Measurements from ENCODE around the gene COL25A1. TPM values are rescaled to one million over a fixed set of nuclear protein-coding genes. Genes with fewer than 3 reads are reported as not detected.

The COL25A1 gene
- total RNA-seq, 1 experiment from 2014 or later = 4.2 TPM

- Histone ChIP-seq H3K18ac (ENCODE audit: insufficient read length, low read depth, low read length) (no peak overlapping the region), H3K9ac (ENCODE audit: extremely low read depth, insufficient read length, low read length) (no peak overlapping the region), H2BK12ac (ENCODE audit: insufficient read length, low read depth, low read length) (no peak overlapping the region), H3K23me2 (ENCODE audit: insufficient read length, low read depth, low read length, poor library complexity, severe bottlenecking) (no peaks in the 10 kb centered on the region), H3K27me3 (ENCODE audit: insufficient read depth, low read length) (no peaks in the 10 kb centered on the region), H3K9me3 (ENCODE audit: control insufficient read depth, low read depth, low read length) (no peaks in the 10 kb centered on the region), H2AFZ (ENCODE audit: low read length) (no peak overlapping the region), H3K23ac (ENCODE audit: insufficient read length, low read depth, low read length) (no peak overlapping the region), H2BK20ac (ENCODE audit: low read depth, low read length, poor library complexity, severe bottlenecking) (no peak overlapping the region), H3K14ac (ENCODE audit: insufficient read depth, low read length) (no peak overlapping the region), H3K4me1 (ENCODE audit: insufficient read depth, low read length) (peaks cover 3% of the 10 kb centered on the region; the same call in 1 of the 2 replicates), H4K8ac (replicated peaks; ENCODE audit: insufficient read length, low read depth, low read length) (no peak overlapping the region), H2BK120ac (ENCODE audit: low read depth, low read length, poor library complexity, severe bottlenecking) (no peak overlapping the region), H3K4ac (ENCODE audit: low read depth, low read length) (no peak overlapping the region), H3K4me2 (ENCODE audit: insufficient read depth, insufficient read length, low read length) (no peak overlapping the region), H2AK5ac (ENCODE audit: insufficient read length, low read length) (no peak overlapping the region), H2BK5ac (ENCODE audit: insufficient read length, low read length) (no peak overlapping the region), H4K5ac (ENCODE audit: insufficient read length, low read depth, low read length) (no peak overlapping the region), H3K79me1 (ENCODE audit: insufficient read depth, low read depth, low read length, poor library complexity, severe bottlenecking) (no peaks in the 10 kb centered on the region), H3K56ac (ENCODE audit: insufficient read length, low read depth, low read length) (no peak overlapping the region), H4K91ac (ENCODE audit: insufficient read length, low read depth, low read length) (no peak overlapping the region), H2BK15ac (ENCODE audit: low read depth, low read length) (no peak overlapping the region), H3T11ph (ENCODE audit: low read length) (no peak overlapping the region), H4K20me1 (ENCODE audit: control insufficient read depth, insufficient read depth, insufficient read length) (no peaks in the 10 kb centered on the region), H3K27ac (ENCODE audit: insufficient read length, low read depth, low read length) (no peak overlapping the region), H3K79me2 (ENCODE audit: insufficient read depth, low read length) (no peaks in the 10 kb centered on the region)
- H3K4me3 Mint-ChIP-seq = no peak overlapping the region
- H3K4me1 Mint-ChIP-seq = peaks cover 12% of the 10 kb centered on the region in 2 experiments
- no peaks in the 10 kb centered on the region for H3K27me3 Mint-ChIP-seq (ENCODE audit: low read depth)
- WGBS (ENCODE audit: extremely low coverage, insufficient read length, low lambda C conversion rate) = no CpG with 5 or more reads among the region's 1 CpG
- TF ChIP-seq CTCF (conservative IDR thresholded peaks at IDR 0.05) = no peak
- 0 out of 7 replicates have a peak, but pooled peaks cover 0 to 2% (median 0%) of the 10 kb centered on the region in 3 experiments for H3K36me3 Mint-ChIP-seq (ENCODE audit: insufficient read depth in 1 of 3, low read depth in 3 of 3)
- no peaks in the 10 kb centered on the region for H3K9me3 Mint-ChIP-seq
- H3K27ac Mint-ChIP-seq = no peak overlapping the region
- DNase-seq = no peak
Observed at GRCh38 chr4:108850219-108850649, 452.2 kb downstream of the COL25A1 start.
